Mesenchymal stem cell (in vitro differentiated cells and primary cell): ENCODE measurements around the gene CAMK2A.
"Not testable (repeated sequence)": the region's sequence is repeated elsewhere in the genome, so short reads cannot be mapped to it uniquely, and the experiment has no call there.

Source experiments
- DNase-seq: peaks from one replicate; pipeline ENCODE4 v3.0.0-alpha.2; 2013
- H2AFZ ChIP-seq: one replicate; pipeline ENCODE4 v1.6.1; 2013; ENCODE audit warnings: low read depth, mild to moderate bottlenecking, control low read depth, inconsistent platforms, low read length, moderate library complexity
- H2AK5ac ChIP-seq: 2 replicates; pipeline ENCODE4 v1.6.1; 2013; ENCODE audit warnings: low read length, moderate library complexity, mild to moderate bottlenecking, inconsistent platforms; ENCODE audit not compliant: severe bottlenecking
- H2BK120ac ChIP-seq: one replicate; pipeline ENCODE4 v1.6.1; 2013; ENCODE audit warnings: low read depth, mild to moderate bottlenecking, inconsistent platforms, low read length, moderate library complexity
- H2BK12ac ChIP-seq, 2 experiments: one replicate each; pipeline ENCODE4 v1.6.1; 2013; ENCODE audit warnings: inconsistent platforms in 2 of 2, low read length in 2 of 2, mild to moderate bottlenecking in 2 of 2, moderate library complexity in 2 of 2, control low read depth in 1 of 2
- H2BK15ac ChIP-seq: one replicate; pipeline ENCODE4 v1.6.1; 2013; ENCODE audit warnings: mild to moderate bottlenecking, low read depth, inconsistent platforms; ENCODE audit not compliant: poor library complexity, severe bottlenecking
- H2BK5ac ChIP-seq: 2 replicates; pipeline ENCODE4 v1.6.1; 2013; ENCODE audit warnings: low read depth, mild to moderate bottlenecking, low read length, control low read depth, inconsistent platforms; ENCODE audit not compliant: poor library complexity, severe bottlenecking
- H3K14ac ChIP-seq, 2 experiments: one replicate each; pipeline ENCODE4 v1.6.1; 2013; ENCODE audit warnings: inconsistent platforms in 2 of 2, low read length in 2 of 2, control low read depth in 1 of 2, mild to moderate bottlenecking in 1 of 2, moderate library complexity in 1 of 2
- H3K18ac ChIP-seq, 2 experiments: one replicate each; pipeline ENCODE4 v1.6.1; 2013; ENCODE audit warnings: inconsistent platforms in 2 of 2, low read length in 2 of 2, control low read depth in 1 of 2, low read depth in 1 of 2, mild to moderate bottlenecking in 1 of 2
- H3K23ac ChIP-seq, 2 experiments: one replicate each; pipeline ENCODE4 v1.6.1; 2013; ENCODE audit warnings: inconsistent platforms in 2 of 2, low read length in 2 of 2, mild to moderate bottlenecking in 2 of 2, moderate library complexity in 2 of 2, control low read depth in 1 of 2
- H3K27ac ChIP-seq: 2 replicates; pipeline ENCODE4 v1.5.1; 2013; ENCODE audit warnings: mild to moderate bottlenecking, moderate library complexity, low read length, control low read depth, inconsistent platforms; ENCODE audit not compliant: poor library complexity, severe bottlenecking
- H3K27me3 ChIP-seq, 2 experiments: 2 replicates each; pipeline versions ENCODE4 v1.6.1 to v1.7.0; 2013; ENCODE audit warnings: low read length in 2 of 2, mild to moderate bottlenecking in 2 of 2, moderate library complexity in 2 of 2, control low read depth in 1 of 2, inconsistent platforms in 1 of 2; ENCODE audit not compliant: control insufficient read depth in 1 of 2, insufficient read depth in 1 of 2
- H3K36me3 ChIP-seq, 2 experiments: 2 replicates each; pipeline versions ENCODE4 v1.6.1 to v1.7.0; 2013; ENCODE audit warnings: low read length in 2 of 2, control low read depth in 1 of 2, inconsistent platforms in 1 of 2, low read depth in 1 of 2, mild to moderate bottlenecking in 1 of 2; ENCODE audit not compliant: insufficient read depth in 2 of 2, control insufficient read depth in 1 of 2
- H3K4ac ChIP-seq, 2 experiments: one replicate each; pipeline ENCODE4 v1.6.1; 2013; ENCODE audit warnings: inconsistent platforms in 2 of 2, low read length in 2 of 2, mild to moderate bottlenecking in 2 of 2, moderate library complexity in 2 of 2, control low read depth in 1 of 2, low read depth in 1 of 2
- H3K4me1 ChIP-seq: 2 replicates; pipeline ENCODE4 v1.6.1; 2013; ENCODE audit warnings: low read depth, low read length, control low read depth; ENCODE audit not compliant: control insufficient read depth, insufficient read depth
- H3K4me2 ChIP-seq: 2 replicates; pipeline ENCODE4 v1.6.1; 2013; ENCODE audit warnings: low read length, mild to moderate bottlenecking, inconsistent platforms; ENCODE audit not compliant: poor library complexity, severe bottlenecking
- H3K4me3 ChIP-seq, 2 experiments: 2 replicates each; pipeline versions ENCODE4 v1.5.1 to v1.7.0; 2013; ENCODE audit warnings: low read length in 2 of 2, mild to moderate bottlenecking in 2 of 2, control low read depth in 1 of 2, low read depth in 1 of 2; ENCODE audit not compliant: insufficient read depth in 1 of 2
- H3K79me1 ChIP-seq: replicated peaks from 2 replicates; pipeline ENCODE4 v1.6.1; 2013; ENCODE audit warnings: mild to moderate bottlenecking, control low read depth, low read length, inconsistent platforms; ENCODE audit not compliant: poor library complexity, severe bottlenecking
- H3K9ac ChIP-seq: 2 replicates; pipeline ENCODE4 v1.7.0; 2013; ENCODE audit warnings: mild to moderate bottlenecking, low read length, moderate library complexity
- H3K9me3 ChIP-seq: 2 replicates; pipeline ENCODE4 v1.7.0; 2013; ENCODE audit warnings: mild to moderate bottlenecking, low read length; ENCODE audit not compliant: control insufficient read depth
- H4K8ac ChIP-seq: one replicate; pipeline ENCODE4 v1.6.1; 2013; ENCODE audit warnings: inconsistent platforms, mild to moderate bottlenecking, low read length, moderate library complexity
- H4K91ac ChIP-seq: one replicate; pipeline ENCODE4 v1.6.1; 2013; ENCODE audit warnings: mild to moderate bottlenecking, low read length, inconsistent platforms
- WGBS: methylation state at CpG from one replicate; pipeline ENCODE4 v1.1.7; 2013; ENCODE audit warnings: mixed read lengths; 5-methylcytosine and 5-hydroxymethylcytosine counted together

The CAMK2A gene

DNA sequence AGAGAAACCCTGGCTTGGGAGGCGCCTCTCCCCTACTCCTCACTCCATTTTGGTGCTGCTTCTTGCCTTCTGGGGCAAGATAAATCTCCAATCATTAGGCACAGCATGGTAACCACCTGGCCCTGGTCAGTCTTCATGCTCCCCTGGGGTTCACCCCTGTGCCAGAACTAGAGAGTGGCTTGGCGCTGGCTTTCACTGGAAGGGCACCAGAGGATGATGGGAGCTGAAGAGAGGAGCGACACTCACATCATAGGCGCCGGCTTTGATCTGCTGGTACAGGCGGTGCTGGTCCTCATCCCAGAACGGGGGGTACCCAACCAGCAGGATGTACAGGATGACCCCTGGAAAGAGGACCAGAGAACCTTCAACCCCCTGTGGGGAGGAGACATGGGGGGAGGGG, 38.1 kb downstream of the CAMK2A start:
- Histone ChIP-seq H2AK5ac (no peak overlapping the region), H2BK12ac (no peak overlapping the region), H2BK15ac (no peak overlapping the region), H2AFZ (no peak overlapping the region), H3K9ac (no peak overlapping the region), H3K27ac (no peak overlapping the region), H3K36me3 (peaks cover 0 to 21% of the 10 kb centered on the region in 2 experiments), H3K27me3 (no peaks in the 10 kb centered on the region), H3K23ac (no peak overlapping the region), H3K4me2 (no peak overlapping the region), H3K79me1 (no peaks in the 10 kb centered on the region), H3K4me3 (no peak overlapping the region), H3K4ac (no peak overlapping the region), H3K9me3 (no peaks in the 10 kb centered on the region), H3K4me1 (peaks cover 4% of the 10 kb centered on the region), H3K18ac (no peak overlapping the region), H3K14ac (no peak overlapping the region), H4K91ac (no peak overlapping the region), H2BK120ac (no peak overlapping the region), H4K8ac (no peak overlapping the region), H2BK5ac (no peak overlapping the region)
- 90% methylated on average over 7 of the region's 7 CpGs for WGBS
- no peak for DNase-seq

GRCh38 chr5:150249744-150250143, 39.8 kb downstream of the CAMK2A start:
- H2BK15ac ChIP-seq, result no peak overlapping the region

DNA sequence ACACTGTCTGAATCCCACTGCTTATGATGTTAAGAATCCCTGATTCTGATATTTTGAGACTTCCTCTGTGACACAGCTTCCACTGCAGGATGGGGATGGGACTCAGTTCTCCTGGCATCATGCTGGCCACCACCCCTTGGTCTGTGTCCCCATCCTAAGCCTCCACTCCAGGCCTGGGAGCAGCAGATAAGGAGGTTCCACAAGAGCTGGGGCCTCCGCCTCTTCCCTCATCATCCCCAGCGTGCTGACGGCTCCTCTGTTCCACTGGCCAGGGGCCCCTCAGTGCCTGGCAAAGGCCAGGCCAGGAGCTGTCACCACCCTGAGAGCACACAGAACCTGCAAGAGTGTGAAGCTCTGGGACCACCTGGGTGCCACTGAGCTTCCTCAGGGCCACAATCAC, 40.6 kb downstream of the CAMK2A start:
- no peak overlapping the region for H3K14ac ChIP-seq
- no peak overlapping the region for H3K4me2 ChIP-seq
- no peak overlapping the region for H3K27ac ChIP-seq
- 97% methylated on average over 3 of the region's 3 CpGs for WGBS
- no peaks in the 10 kb centered on the region for H3K9me3 ChIP-seq
- no peak overlapping the region for H2BK120ac ChIP-seq
- H3K18ac ChIP-seq, result no peak overlapping the region
- H2BK15ac ChIP-seq, result no peak overlapping the region
- no peak overlapping the region for H2BK5ac ChIP-seq
- no peak overlapping the region for H2BK12ac ChIP-seq
- no peaks in the 10 kb centered on the region for H3K27me3 ChIP-seq
- no peak overlapping the region for H2AK5ac ChIP-seq
- no peak overlapping the region for H3K9ac ChIP-seq
- no peak overlapping the region for H3K23ac ChIP-seq
- no peaks in the 10 kb centered on the region for H3K79me1 ChIP-seq
- peaks cover 6% of the 10 kb centered on the region for H3K4me1 ChIP-seq
- H2AFZ ChIP-seq, result no peak overlapping the region
- no peak overlapping the region for H3K4ac ChIP-seq
- H4K8ac ChIP-seq, result no peak overlapping the region
- no peak for DNase-seq
- H3K36me3 ChIP-seq, result peaks cover 0 to 23% of the 10 kb centered on the region in 2 experiments
- no peak overlapping the region for H3K4me3 ChIP-seq
- no peak overlapping the region for H4K91ac ChIP-seq

More at GRCh38 chr5:150249744-150250143, 39.8 kb downstream of the CAMK2A start:
- no peaks in the 10 kb centered on the region for H3K27me3 ChIP-seq
- no peak overlapping the region for H3K14ac ChIP-seq
- no peaks in the 10 kb centered on the region for H3K79me1 ChIP-seq
- H3K23ac ChIP-seq, result no peak overlapping the region
- DNase-seq, result no peak
- H3K9me3 ChIP-seq, result no peaks in the 10 kb centered on the region
- no peak overlapping the region for H3K9ac ChIP-seq
- no peak overlapping the region for H4K91ac ChIP-seq
- H3K36me3 ChIP-seq, result peaks cover 0 to 23% of the 10 kb centered on the region in 2 experiments
- H3K27ac ChIP-seq, result no peak overlapping the region
- no peak overlapping the region for H3K4me3 ChIP-seq
- H3K18ac ChIP-seq, result no peak overlapping the region
- H3K4me2 ChIP-seq, result no peak overlapping the region
- H4K8ac ChIP-seq, result no peak overlapping the region
- no peak overlapping the region for H2BK12ac ChIP-seq
- H2AK5ac ChIP-seq, result no peak overlapping the region
- H2AFZ ChIP-seq, result no peak overlapping the region
- H3K4ac ChIP-seq, result no peak overlapping the region
- no peak overlapping the region for H2BK120ac ChIP-seq
- H3K4me1 ChIP-seq, result peaks cover 6% of the 10 kb centered on the region
- 89% methylated on average over 3 of the region's 5 CpGs for WGBS
- no peak overlapping the region for H2BK5ac ChIP-seq

DNA sequence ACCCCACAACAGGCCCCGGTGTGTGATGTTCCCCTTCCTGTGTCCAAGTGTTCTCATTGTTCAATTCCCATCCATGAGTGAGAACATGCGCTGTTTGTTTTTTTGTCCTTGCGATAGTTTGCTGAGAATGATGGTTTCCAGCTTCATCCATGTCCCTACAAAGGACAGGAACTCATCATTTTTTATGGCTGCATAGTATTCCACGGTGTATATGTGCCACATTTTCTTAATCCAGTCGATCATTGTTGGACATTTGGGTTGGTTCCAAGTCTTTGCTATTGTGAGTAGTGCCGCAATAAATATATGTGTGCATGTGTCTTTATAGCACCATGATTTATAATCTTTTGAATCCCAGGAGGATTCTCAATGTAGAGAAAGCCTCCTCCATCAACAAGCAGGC, 41.1 kb downstream of the CAMK2A start:
- not testable (repeated sequence) for H4K8ac ChIP-seq, H3K4me1 ChIP-seq, H3K27ac ChIP-seq, H2BK120ac ChIP-seq, H2BK12ac ChIP-seq, H2AK5ac ChIP-seq, H3K27me3 ChIP-seq, H3K14ac ChIP-seq, H3K79me1 ChIP-seq, H2AFZ ChIP-seq, H3K9ac ChIP-seq, H3K23ac ChIP-seq, DNase-seq, H3K18ac ChIP-seq, H4K91ac ChIP-seq, H3K4me3 ChIP-seq, H2BK5ac ChIP-seq, H2BK15ac ChIP-seq, H3K4me2 ChIP-seq, H3K9me3 ChIP-seq, H3K4ac ChIP-seq
- H3K36me3 ChIP-seq, result peaks cover 0 to 23% of the 10 kb centered on the region in 2 experiments
- WGBS, result 100% methylated on average over 4 of the region's 6 CpGs
